Measurements from ENCODE around the gene LAGE3. TPM values are rescaled to one million over a fixed set of nuclear protein-coding genes. Genes with fewer than 3 reads are reported as not detected.

Gene LAGE3
- total RNA-seq, 4 donors from 2014 or later: 26.0 to 72.5 (median 29.3) TPM

DNA sequence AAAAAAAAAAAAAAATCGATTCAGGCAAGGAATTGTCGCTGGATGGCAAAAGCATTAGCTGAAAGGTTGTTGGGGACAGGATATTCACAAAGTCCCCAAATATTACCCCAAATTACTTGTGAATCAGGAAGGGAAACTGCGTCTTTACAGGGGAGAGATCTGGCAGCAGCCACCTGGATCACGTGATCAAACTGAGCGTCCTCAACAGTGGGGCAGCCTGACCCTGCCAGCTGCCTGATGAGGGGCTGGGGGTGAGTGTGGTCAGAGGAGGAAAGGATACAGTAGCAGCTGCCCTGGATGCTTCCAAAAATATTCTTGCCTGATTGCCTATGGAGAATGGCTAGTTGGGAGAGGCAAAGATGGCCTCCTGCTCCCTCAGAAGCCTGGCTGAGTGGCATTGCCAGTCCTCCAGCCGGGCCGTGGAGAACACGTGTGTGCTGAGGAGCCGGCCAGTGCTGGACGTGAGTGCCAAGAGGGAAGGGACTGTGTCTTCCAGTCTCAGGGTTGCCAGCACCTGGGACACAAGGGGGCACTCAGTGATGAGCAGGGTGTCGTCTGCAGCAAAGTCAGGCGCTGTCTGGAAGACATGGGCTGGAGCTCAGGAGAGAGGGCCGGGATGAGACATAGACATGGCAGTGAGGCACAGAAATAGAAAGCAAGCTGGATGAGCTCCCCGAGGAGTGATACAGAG, 3.0 kb upstream of the LAGE3 start:
- ATAC-seq: no peak
- Histone ChIP-seq H3K27ac (peak overlapping the region in 3 of 4 donors; percentile 50 to 91 (median 57)), H3K36me3 (no peaks in the 10 kb centered on the region), H3K4me1 (peaks cover 17 to 31% of the 10 kb centered on the region in 2 donors), H3K27me3 (no peaks in the 10 kb centered on the region), H3K4me3 (no peak overlapping the region), H3K9me3 (no peaks in the 10 kb centered on the region)
- DNase-seq: no peak
- in situ Hi-C loops (cut with MboI; ENCODE audit: low sequenced_read_pairs in 4 of 4): no loop called here
- intact Hi-C loops (cut with DNase I; ENCODE audit: low total_unique reads): no loop called here
- no peak for TF ChIP-seq POLR2A (IDR thresholded peaks at IDR 0.05)
- TF ChIP-seq, protein P1, sequence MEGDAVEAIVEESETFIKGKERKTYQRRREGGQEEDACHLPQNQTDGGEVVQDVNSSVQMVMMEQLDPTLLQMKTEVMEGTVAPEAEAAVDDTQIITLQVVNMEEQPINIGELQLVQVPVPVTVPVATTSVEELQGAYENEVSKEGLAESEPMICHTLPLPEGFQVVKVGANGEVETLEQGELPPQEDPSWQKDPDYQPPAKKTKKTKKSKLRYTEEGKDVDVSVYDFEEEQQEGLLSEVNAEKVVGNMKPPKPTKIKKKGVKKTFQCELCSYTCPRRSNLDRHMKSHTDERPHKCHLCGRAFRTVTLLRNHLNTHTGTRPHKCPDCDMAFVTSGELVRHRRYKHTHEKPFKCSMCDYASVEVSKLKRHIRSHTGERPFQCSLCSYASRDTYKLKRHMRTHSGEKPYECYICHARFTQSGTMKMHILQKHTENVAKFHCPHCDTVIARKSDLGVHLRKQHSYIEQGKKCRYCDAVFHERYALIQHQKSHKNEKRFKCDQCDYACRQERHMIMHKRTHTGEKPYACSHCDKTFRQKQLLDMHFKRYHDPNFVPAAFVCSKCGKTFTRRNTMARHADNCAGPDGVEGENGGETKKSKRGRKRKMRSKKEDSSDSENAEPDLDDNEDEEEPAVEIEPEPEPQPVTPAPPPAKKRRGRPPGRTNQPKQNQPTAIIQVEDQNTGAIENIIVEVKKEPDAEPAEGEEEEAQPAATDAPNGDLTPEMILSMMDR (IDR thresholded peaks at IDR 0.05 in 4 of 5, conservative IDR thresholded peaks at IDR 0.05 in 1 of 5): no peak

DNA sequence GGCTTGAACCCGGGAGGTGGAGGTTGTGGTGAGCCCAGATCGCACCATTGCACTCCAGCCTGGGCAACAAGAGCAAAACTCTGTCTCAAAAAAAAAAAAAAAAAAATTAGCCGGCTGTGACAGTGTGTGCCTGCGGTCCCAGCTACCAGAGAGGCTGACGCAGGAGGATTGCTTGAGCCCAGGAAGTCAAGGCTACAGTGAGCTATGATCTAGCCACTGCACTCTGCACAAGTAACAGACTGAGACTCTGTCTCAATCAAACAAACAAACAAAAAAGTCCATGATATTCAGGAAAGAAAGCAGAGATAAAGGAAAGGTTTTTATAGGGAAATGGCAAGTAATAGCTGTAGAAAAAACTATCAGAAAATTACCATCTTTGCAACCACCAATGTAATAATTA, 2.1 kb upstream of the LAGE3 start:
- TF ChIP-seq, protein P1 (IDR thresholded peaks at IDR 0.05 in 4 of 5, conservative IDR thresholded peaks at IDR 0.05 in 1 of 5): no peak
- H3K4me1 ChIP-seq: peaks cover 17 to 27% of the 10 kb centered on the region in 2 donors
- peak overlapping the region in 1 of 4 donors; percentile 57 for H3K27ac ChIP-seq
- in situ Hi-C loops (cut with MboI; ENCODE audit: low sequenced_read_pairs in 4 of 4) (no loop called here), intact Hi-C loops (cut with DNase I; ENCODE audit: low total_unique reads) (no loop called here)
- H3K27me3 ChIP-seq: no peaks in the 10 kb centered on the region
- no peak overlapping the region for H3K4me3 ChIP-seq
- no peaks in the 10 kb centered on the region for H3K36me3 ChIP-seq
- ATAC-seq (no peak), DNase-seq (no peak)
- H3K9me3 ChIP-seq: no peaks in the 10 kb centered on the region

DNA sequence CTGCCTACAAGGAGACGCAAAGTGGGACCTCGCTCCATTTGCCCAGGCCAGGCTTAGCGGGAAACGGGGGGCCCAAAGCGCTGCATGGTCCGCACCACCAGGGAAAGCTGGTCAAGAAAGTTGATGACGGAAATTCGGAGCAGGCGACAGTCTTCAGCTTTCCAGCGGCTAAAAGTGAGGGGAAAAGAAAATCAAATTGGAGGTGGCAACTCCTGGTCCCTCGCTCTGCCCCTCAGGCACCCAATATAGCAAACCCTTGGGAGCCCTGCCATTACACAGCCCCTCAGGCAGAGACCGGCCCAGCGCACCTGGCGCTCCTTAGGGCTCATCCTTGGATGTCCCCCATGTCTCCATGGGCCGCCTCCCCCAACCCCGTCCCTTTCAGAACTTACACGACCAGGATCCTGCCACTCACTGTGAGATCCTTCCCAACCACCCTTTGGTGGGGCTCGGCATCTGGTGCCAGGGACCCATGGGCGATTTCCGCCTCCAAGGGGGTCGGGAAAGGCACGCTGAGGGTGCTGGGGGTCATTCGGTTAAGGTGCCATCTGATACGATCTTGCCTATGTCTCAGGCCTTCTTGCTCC, 1.1 kb downstream of the LAGE3 start:
- Histone ChIP-seq H3K9me3 (no peaks in the 10 kb centered on the region), H3K4me1 (peaks cover 0 to 6% of the 10 kb centered on the region in 2 donors), H3K4me3 (peak overlapping the region; percentile 58 to 70 (median 62)), H3K27ac (peak overlapping the region; percentile 88 to 94 (median 92)), H3K36me3 (no peaks in the 10 kb centered on the region), H3K27me3 (no peaks in the 10 kb centered on the region)
- DNase-seq: no peak
- TF ChIP-seq, protein P1 (IDR thresholded peaks at IDR 0.05 in 4 of 5, conservative IDR thresholded peaks at IDR 0.05 in 1 of 5): no peak
- intact Hi-C loops (cut with DNase I; ENCODE audit: low total_unique reads): loop anchor here (1.0 to 2.0 kb wide), 2 partner anchors 34 to 39 kb away; partner anchors contain the start of genes FAM3A and FAM50A
- in situ Hi-C loops (cut with MboI; ENCODE audit: low sequenced_read_pairs in 4 of 4): no loop called here
- ATAC-seq: no peak

DNA sequence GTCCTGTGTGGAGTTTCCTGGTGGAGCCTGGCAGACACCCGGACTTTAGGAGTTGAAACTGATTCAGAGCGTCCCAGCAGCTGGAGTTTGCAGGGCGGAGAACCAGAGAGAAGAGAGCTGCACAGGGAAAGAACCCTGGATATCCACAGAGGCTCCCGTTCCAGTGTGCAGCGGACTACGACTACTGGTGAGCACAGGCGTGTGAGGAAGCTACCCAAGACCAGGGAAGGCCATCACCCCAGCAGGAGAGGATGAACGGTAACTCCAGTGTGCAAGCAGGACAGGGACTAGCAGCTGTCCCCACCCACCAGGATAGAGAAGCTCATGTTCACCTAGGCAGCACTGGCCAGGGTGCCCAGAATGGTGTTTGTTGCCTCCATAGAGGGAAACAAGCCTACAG, 2.3 kb downstream of the LAGE3 start:
- H3K27me3 ChIP-seq: no peaks in the 10 kb centered on the region
- no peaks in the 10 kb centered on the region for H3K9me3 ChIP-seq
- in situ Hi-C loops (cut with MboI; ENCODE audit: low sequenced_read_pairs in 4 of 4): no loop called here
- peaks cover 0 to 6% of the 10 kb centered on the region in 2 donors for H3K4me1 ChIP-seq
- DNase-seq: no peak
- TF ChIP-seq, protein P1 (IDR thresholded peaks at IDR 0.05 in 4 of 5, conservative IDR thresholded peaks at IDR 0.05 in 1 of 5): no peak
- TF ChIP-seq POLR2A (IDR thresholded peaks at IDR 0.05): no peak
- ATAC-seq: no peak
- H3K27ac ChIP-seq: no peak overlapping the region
- H3K36me3 ChIP-seq: no peaks in the 10 kb centered on the region
- no peak overlapping the region for H3K4me3 ChIP-seq
- intact Hi-C loops (cut with DNase I; ENCODE audit: low total_unique reads): no loop called here
